Stimulated activated naive CD8-positive, alpha-beta T cell treated with anti-CD3 and anti-CD28 coated beads, Interleukin-15, amount 100 ng/mL, for 72 hours (primary cell): Measurements from ENCODE around the gene FDX2.

Experiments used
- ATAC-seq: fragments of 150-1000 bp; cut with Tn5 transposase; 2 replicates; pipeline ENCODE4 v1.10.0; 2021; ENCODE audit warnings: mild to moderate bottlenecking, moderate library complexity
- DNase-seq, 2 donors: peaks; one replicate each; pipeline ENCODE4 v3.0.0; 2021 to 2022
- H3K27ac Mint-ChIP-seq, 2 donors: one replicate each; pipeline ENCODE4 v1.8.0; 2022; ENCODE audit warnings: mild to moderate bottlenecking in 2 of 2, mixed read lengths in 2 of 2, moderate library complexity in 2 of 2
- H3K27me3 Mint-ChIP-seq: one replicate; pipeline ENCODE4 v1.8.0; 2022; ENCODE audit warnings: mixed read lengths
- H3K4me1 Mint-ChIP-seq: one replicate; pipeline ENCODE4 v1.8.0; 2022; ENCODE audit warnings: mild to moderate bottlenecking, mixed read lengths
- H3K4me3 Mint-ChIP-seq, 2 donors: one replicate each; pipeline ENCODE4 v1.8.0; 2022; ENCODE audit warnings: mild to moderate bottlenecking in 2 of 2, mixed read lengths in 2 of 2, moderate library complexity in 1 of 2
- H3K9me3 Mint-ChIP-seq, 2 donors: one replicate each; pipeline ENCODE4 v1.8.0; 2022; ENCODE audit warnings: mixed read lengths in 2 of 2

FDX2 gene

GRCh38 chr19:10320602-10321416 is 5.0 kb upstream of the FDX2 start:
- peak; percentile 41 for ATAC-seq
- H3K27ac Mint-ChIP-seq: peak overlapping the region; percentile 25 to 48

GRCh38 chr19:10318807-10319682 is 3.2 kb upstream of the FDX2 start:
- Mint-ChIP-seq H3K4me1 (peaks cover 29% of the 10 kb centered on the region), H3K27ac (no peak overlapping the region), H3K9me3 (no peaks in the 10 kb centered on the region), H3K4me3 (no peak overlapping the region), H3K27me3 (no peaks in the 10 kb centered on the region)
- no peak for DNase-seq
- ATAC-seq: no peak

More at GRCh38 chr19:10320602-10321416, 5.0 kb upstream of the FDX2 start:
- H3K9me3 Mint-ChIP-seq: no peaks in the 10 kb centered on the region
- H3K4me1 Mint-ChIP-seq: peaks cover 13% of the 10 kb centered on the region
- H3K4me3 Mint-ChIP-seq: no peak overlapping the region
- no peaks in the 10 kb centered on the region for H3K27me3 Mint-ChIP-seq
- no peak for DNase-seq

- H3K27ac Mint-ChIP-seq: peak overlapping the region in 1 of 2 donors; percentile 4
- ATAC-seq: no peak
- no peak for DNase-seq
Measured at GRCh38 chr19:10317857-10318462, 2.1 kb upstream of the FDX2 start.

GRCh38 chr19:10317045-10317856 is 1.4 kb upstream of the FDX2 start:
- H3K4me1 Mint-ChIP-seq: peaks cover 29% of the 10 kb centered on the region
- H3K27me3 Mint-ChIP-seq: no peaks in the 10 kb centered on the region
- DNase-seq (no peak), ATAC-seq (no peak)
- no peaks in the 10 kb centered on the region for H3K9me3 Mint-ChIP-seq
- no peak overlapping the region for H3K27ac Mint-ChIP-seq
- H3K4me3 Mint-ChIP-seq: no peak overlapping the region

More at GRCh38 chr19:10317857-10318462, 2.1 kb upstream of the FDX2 start:
- H3K9me3 Mint-ChIP-seq: no peaks in the 10 kb centered on the region
- no peak overlapping the region for H3K4me3 Mint-ChIP-seq
- peaks cover 29% of the 10 kb centered on the region for H3K4me1 Mint-ChIP-seq
- H3K27me3 Mint-ChIP-seq: no peaks in the 10 kb centered on the region

GRCh38 chr19:10316229-10317044 is 622 bp upstream of the FDX2 start:
- no peaks in the 10 kb centered on the region for H3K9me3 Mint-ChIP-seq
- peak overlapping the region; percentile 92 to 97 for H3K4me3 Mint-ChIP-seq

DNA sequence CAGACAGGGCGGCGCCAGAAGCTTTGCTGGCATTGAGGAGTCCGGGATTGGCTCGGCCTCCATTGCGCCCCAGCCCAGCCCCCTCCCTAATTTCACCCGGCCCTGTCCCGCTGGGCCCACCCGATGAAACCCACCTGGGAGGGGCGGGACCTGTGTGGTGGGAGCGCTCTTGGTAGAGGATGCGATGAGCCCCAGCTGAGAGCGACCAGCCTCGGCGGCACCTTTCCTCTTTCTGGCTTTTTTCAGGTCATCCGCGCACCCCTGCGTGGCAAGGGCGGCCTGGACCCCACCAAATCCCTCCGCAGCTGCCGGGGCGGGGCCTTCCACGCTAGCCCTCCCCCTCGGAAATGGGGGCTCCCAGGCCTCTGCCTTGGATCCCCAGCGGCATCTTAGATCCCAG is 6.4 kb downstream of the FDX2 start, which contains the start of gene ZGLP1:
Gene ZGLP1, minus strand, starts transcription at position 393 of the 400 bp plus-strand sequence.
- DNase-seq: no peak
- H3K4me1 Mint-ChIP-seq: peaks cover 13% of the 10 kb centered on the region
- H3K27me3 Mint-ChIP-seq: no peaks in the 10 kb centered on the region
- H3K4me3 Mint-ChIP-seq: no peak within 1 kb of the TSS
- H3K9me3 Mint-ChIP-seq: no peaks in the 10 kb centered on the region
- ATAC-seq: no peak
- H3K27ac Mint-ChIP-seq: no peak within 1 kb of the TSS

More at GRCh38 chr19:10316229-10317044, 622 bp upstream of the FDX2 start:
- peaks cover 29% of the 10 kb centered on the region for H3K4me1 Mint-ChIP-seq
- DNase-seq (no peak), ATAC-seq (peak; percentile 21)
- no peaks in the 10 kb centered on the region for H3K27me3 Mint-ChIP-seq
- peak overlapping the region; percentile 93 to 98 for H3K27ac Mint-ChIP-seq

DNA sequence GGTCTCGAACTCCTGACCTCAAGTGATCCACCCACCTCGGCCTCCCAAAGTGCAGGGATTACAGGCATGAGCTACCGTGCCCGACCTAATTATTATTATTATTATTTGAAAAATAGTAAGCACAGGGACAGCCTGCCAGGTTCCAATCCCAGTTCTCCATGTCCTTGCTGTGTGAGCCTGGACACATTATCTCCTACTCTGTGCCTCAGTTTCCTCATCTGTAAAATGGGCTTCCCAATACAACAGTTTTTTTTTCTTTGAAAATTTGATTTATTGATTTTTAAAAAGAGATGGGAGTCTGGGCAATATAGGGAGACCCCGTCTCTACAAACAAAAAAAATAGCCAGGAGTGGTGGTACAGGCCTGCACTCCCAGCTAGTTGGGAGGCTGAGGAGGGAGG is 9.5 kb downstream of the FDX2 start:
- no peaks in the 10 kb centered on the region for H3K9me3 Mint-ChIP-seq
- DNase-seq (no peak), ATAC-seq (no peak)
- H3K4me1 Mint-ChIP-seq: peaks cover 18% of the 10 kb centered on the region
- H3K27me3 Mint-ChIP-seq: peaks cover 5% of the 10 kb centered on the region
- H3K27ac Mint-ChIP-seq: no peak overlapping the region
- no peak overlapping the region for H3K4me3 Mint-ChIP-seq

DNA sequence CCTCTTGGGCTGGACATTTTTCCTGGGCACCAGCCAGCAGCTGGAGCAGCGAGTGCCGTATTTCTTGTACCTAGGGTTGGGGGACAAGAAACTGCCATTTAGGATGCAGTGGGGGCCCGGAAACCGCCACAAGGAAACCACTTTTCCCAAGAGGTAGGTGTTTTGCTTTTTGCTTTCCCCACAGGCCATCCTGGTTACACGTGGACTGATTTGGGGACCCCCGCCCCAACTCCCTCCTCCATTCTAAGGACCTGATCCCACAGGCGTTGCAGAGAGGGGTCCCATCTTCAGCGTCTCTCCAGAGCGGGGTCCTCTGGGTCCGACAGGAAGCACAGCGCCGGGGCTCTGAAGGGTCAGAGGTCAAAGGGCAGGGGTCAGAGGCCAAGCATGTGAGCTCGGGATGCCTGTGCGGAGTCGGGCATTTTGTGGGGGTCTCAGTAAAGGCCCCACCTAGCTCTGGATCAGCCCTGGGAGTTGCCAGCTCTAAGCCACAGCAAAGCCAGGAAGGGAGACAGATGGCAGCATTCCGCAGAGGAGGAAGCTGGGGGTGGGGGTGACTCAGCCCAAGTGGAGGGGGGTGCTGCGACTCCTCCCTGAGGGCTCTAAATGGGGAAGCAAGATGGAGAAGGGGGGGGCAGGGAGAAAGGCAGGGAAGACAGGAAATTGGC is 10.5 kb downstream of the FDX2 start:
- Mint-ChIP-seq H3K27ac (no peak overlapping the region), H3K4me1 (peaks cover 18% of the 10 kb centered on the region), H3K9me3 (no peaks in the 10 kb centered on the region), H3K27me3 (peaks cover 5% of the 10 kb centered on the region), H3K4me3 (no peak overlapping the region)
- DNase-seq (no peak), ATAC-seq (no peak)

DNA sequence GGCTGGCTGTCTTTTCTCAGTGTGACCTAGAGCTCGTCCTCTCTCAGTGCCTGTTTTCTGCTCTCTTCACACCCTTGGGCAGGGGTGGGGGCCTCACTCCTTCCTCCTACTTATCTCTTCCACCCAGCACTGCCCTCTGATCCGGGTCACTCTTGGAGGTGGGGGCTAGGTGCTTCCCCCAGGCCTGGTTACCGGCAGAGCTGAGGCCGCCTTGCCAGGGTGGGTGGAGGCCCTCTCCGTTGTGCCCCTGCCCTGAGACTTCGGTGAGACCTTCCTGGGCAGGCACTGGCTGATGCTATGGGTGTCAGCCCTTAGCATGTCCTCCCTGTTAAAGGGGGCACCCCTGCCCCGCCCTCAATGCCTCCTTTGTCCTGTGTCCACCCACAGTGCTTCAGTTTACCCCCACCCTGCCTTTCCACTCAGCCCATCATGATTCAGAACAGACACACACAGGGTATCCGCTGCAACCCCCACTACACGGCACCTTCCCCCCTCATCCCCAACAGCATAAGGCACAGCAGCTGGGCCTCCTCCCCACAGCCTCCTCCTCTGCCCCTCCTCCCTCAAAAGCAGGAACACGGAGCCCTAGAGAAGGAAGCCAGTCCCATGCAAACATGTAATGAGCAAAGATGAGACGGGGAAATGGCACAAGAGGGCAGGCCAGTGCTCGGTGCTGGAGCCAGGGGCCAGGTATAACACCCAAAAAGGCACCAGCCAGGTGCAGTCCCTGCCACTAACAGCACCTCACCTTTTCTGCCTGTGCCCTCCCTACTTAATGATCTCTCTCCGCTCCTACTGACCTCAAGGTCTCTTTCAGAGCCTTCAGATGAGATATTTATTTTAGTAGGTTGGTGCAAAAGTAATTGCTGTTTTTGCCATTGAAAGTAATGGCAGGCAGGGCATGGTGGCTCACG is 16.0 kb downstream of the FDX2 start:
- ATAC-seq: no peak
- peaks cover 31% of the 10 kb centered on the region for H3K4me1 Mint-ChIP-seq
- peaks cover 29% of the 10 kb centered on the region for H3K27me3 Mint-ChIP-seq
- H3K4me3 Mint-ChIP-seq: no peak overlapping the region
- no peak for DNase-seq
- no peaks in the 10 kb centered on the region for H3K9me3 Mint-ChIP-seq
- no peak overlapping the region for H3K27ac Mint-ChIP-seq

- peaks cover 57% of the 10 kb centered on the region for H3K4me1 Mint-ChIP-seq
- DNase-seq (no peak), ATAC-seq (no peak)
- peak overlapping the region; percentile 83 to 87 for H3K4me3 Mint-ChIP-seq
- no peaks in the 10 kb centered on the region for H3K9me3 Mint-ChIP-seq
- peak overlapping the region in 1 of 2 donors; percentile 14 for H3K27ac Mint-ChIP-seq
- H3K27me3 Mint-ChIP-seq: peaks cover 62% of the 10 kb centered on the region
Measured at GRCh38 chr19:10295847-10296591, 19.8 kb downstream of the FDX2 start.

DNA sequence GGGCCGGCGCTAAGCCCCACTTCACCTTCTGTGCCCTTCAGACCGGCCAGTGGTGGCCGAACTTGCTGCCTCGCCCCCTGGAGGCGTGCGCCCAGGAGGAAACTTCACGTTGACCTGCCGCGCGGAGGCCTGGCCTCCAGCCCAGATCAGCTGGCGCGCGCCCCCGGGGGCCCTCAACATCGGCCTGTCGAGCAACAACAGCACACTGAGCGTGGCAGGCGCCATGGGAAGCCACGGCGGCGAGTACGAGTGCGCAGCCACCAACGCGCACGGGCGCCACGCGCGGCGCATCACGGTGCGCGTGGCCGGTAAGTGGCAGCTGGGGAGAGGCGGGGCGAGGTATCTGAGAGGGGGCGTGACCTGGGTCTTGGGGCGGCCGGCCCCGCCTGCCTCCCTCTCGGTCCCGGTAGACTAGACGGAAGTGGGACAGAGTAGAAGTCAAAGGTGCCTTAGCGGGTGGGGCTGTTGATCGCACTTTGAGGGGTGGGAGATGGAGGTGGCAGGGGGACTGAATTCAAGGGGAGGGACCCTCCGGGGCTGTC is 20.4 kb downstream of the FDX2 start:
- peaks cover 68% of the 10 kb centered on the region for H3K27me3 Mint-ChIP-seq
- H3K4me1 Mint-ChIP-seq: peaks cover 64% of the 10 kb centered on the region

GRCh38 chr19:10294368-10294697 is 21.5 kb downstream of the FDX2 start:
- H3K27ac Mint-ChIP-seq: no peak overlapping the region
- ATAC-seq: no peak
- H3K4me1 Mint-ChIP-seq: peaks cover 65% of the 10 kb centered on the region
- no peaks in the 10 kb centered on the region for H3K9me3 Mint-ChIP-seq
- H3K27me3 Mint-ChIP-seq: peaks cover 65% of the 10 kb centered on the region
- peak in 1 of 2 donors; percentile 14 for DNase-seq
- H3K4me3 Mint-ChIP-seq: peak overlapping the region; percentile 24 to 87

More for the DNA sequence above, 20.4 kb downstream of the FDX2 start:
- peak; percentile 55 to 63 for DNase-seq
- Mint-ChIP-seq H3K27ac (peak overlapping the region in 1 of 2 donors; percentile 14), H3K4me3 (peak overlapping the region; percentile 83 to 87), H3K9me3 (no peaks in the 10 kb centered on the region)
- ATAC-seq: peak; percentile 76
